ENCODE data around the gene GALM. TPM values are rescaled to one million over a fixed set of nuclear protein-coding genes. Genes with fewer than 3 reads are reported as not detected.

GALM gene
- total RNA-seq, result 5.5 TPM

DNA sequence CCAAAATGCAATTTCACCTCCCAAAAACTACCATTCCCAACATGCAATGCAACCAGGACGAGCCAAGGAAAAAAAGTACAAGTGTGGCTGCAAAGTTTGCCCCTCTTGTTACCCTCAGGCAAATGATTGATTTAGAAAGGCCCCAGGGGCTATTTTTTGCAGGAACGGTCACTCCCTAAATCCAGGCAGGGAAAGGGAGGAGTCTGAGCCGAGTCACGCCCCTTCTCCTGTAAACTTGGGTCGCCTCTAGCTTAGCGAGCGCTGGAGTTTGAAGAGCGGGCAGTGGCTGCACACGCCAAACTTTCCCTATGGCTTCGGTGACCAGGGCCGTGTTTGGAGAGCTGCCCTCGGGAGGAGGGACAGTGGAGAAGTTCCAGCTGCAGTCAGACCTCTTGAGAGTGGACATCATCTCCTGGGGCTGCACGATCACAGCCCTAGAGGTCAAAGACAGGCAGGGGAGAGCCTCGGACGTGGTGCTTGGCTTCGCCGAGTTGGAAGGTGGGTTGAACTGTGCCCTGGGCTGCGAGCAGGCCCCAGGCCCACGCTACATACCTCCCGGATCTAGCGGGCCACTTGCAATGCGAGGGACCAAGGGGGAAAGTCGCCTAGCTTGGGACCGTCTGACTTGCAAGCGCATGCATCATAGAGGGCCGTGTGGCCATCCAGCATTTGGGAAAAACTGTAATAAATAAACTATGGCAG, at the start of gene GALM:
GALM (plus strand) TSS at position 261 of the 702 bp plus-strand sequence; CDS start at position 309, 48 bp downstream.

DNA sequence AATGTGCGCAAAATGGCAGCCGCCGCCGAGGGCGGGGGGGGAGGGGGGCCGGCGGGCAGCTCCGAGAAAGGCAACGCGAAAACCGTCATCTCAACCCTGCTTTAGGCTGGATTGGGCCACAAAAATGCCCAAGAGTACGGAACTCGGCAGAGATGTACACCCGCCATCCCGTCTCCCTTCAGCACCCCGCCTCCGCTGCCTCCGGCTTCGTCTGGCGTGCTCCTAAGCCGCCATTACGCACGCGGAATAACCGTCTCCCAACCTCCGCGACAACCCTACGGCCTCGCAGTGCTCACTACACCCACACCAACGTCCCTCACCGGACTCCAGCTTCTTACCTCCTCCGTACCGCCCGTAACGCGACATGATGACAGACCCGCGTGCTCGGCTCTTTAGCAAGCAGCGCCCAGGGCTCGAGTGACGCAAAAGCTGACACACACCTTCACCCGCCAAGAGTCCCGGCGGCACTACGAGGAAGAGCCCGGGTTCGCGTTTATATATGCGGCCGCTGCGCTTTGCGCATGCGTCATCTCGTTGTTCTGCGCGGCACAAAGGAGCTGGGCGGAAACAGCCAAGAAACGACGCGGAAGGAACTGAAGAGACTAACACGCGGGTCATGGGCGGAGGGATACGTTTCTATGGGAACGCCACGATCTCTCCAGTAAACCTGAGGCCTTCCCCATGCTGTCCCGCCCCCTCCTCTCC, 85.1 kb downstream of the GALM start, which contains the start of gene SRSF7:
SRSF7 (minus strand) TSS at position 471 of the 705 bp plus-strand sequence; CDS start at position 366, 105 bp downstream.

Other genes starting within 250 kb of the GALM start
- gene HNRNPLL, start 63.2 kb upstream of the GALM start, total RNA-seq, result 98.7 TPM
- gene SRSF7, start 85.2 kb downstream of the GALM start, total RNA-seq, result 111 TPM
- gene GEMIN6, start 112.1 kb downstream of the GALM start, total RNA-seq, result 10.1 TPM
- gene DHX57, start 209.8 kb downstream of the GALM start, total RNA-seq, result 51.4 TPM
- 28.8 TPM for gene MORN2, start 209.9 kb downstream of the GALM start, total RNA-seq
- 6.0 TPM for gene ARHGEF33, start 223.8 kb downstream of the GALM start, total RNA-seq